Spleen (tissue), 11 donors: ENCODE results near the gene AOAH. TPM values are rescaled to one million over a fixed set of nuclear protein-coding genes. Genes with fewer than 3 reads are reported as not detected.

ENCODE experiments used
- DNase-seq: peaks from one replicate; pipeline ENCODE4 v3.0.0-alpha.2; 2020
- H3K27ac ChIP-seq, 8 donors: fragments of 200-600 bp; sonication (generic) in 7 of 8; 1 replicate in 4 of 8; 2 replicates in 4 of 8; pipeline versions ENCODE4 v1.5.0 to v1.8.0; 2016 to 2021; ENCODE audit warnings: inconsistent platforms in 4 of 8, mild to moderate bottlenecking in 4 of 8, moderate library complexity in 1 of 8
- H3K27me3 ChIP-seq, 7 donors: fragments of 200-600 bp; sonication (generic) in 6 of 7; replicated peaks in 1 of 7; 1 replicate in 4 of 7; 2 replicates in 3 of 7; pipeline versions ENCODE4 v1.5.0 to v1.8.0; 2016 to 2021; ENCODE audit warnings: inconsistent platforms in 3 of 7, mild to moderate bottlenecking in 1 of 7
- H3K36me3 ChIP-seq, 6 donors: fragments of 200-600 bp; sonication (generic) in 5 of 6; 1 replicate in 4 of 6; 2 replicates in 2 of 6; pipeline versions ENCODE4 v1.5.0 to v1.8.0; 2016 to 2021; ENCODE audit warnings: inconsistent platforms in 2 of 6
- H3K4me1 ChIP-seq, 6 donors: fragments of 200-600 bp; sonication (generic) in 5 of 6; 1 replicate in 3 of 6; 2 replicates in 3 of 6; pipeline versions ENCODE4 v1.5.0 to v1.8.0; 2016 to 2021; ENCODE audit warnings: inconsistent platforms in 3 of 6
- H3K4me3 ChIP-seq, 8 donors: fragments of 200-600 bp; sonication (generic) in 7 of 8; 1 replicate in 4 of 8; 2 replicates in 4 of 8; pipeline versions ENCODE4 v1.5.0 to v1.8.0; 2016 to 2021; ENCODE audit warnings: inconsistent platforms in 4 of 8, mild to moderate bottlenecking in 4 of 8, moderate library complexity in 2 of 8
- H3K9me3 ChIP-seq, 8 donors: fragments of 200-600 bp; sonication (generic) in 7 of 8; 1 replicate in 4 of 8; 2 replicates in 4 of 8; pipeline versions ENCODE4 v1.5.0 to v1.8.0; 2016 to 2021; ENCODE audit warnings: inconsistent platforms in 4 of 8
- POLR2A ChIP-seq, 3 donors: fragments of 450-650 bp; IDR thresholded peaks; one replicate each; pipeline ENCODE4 v1.5.1; 2017; ENCODE audit warnings: antibody characterized with exemption in 3 of 3, mild to moderate bottlenecking in 1 of 3
- POLR2AphosphoS5 ChIP-seq, 3 donors: sonication (generic); formaldehyde crosslinking; IDR thresholded peaks; one replicate each; pipeline ENCODE4 v1.5.1; 2017; ENCODE audit warnings: antibody characterized with exemption in 3 of 3
- WGBS, 5 donors: extraction: QIAGEN DNeasy Blood & Tissue Kit in 3 of 5; methylation state at CpG; one replicate each; pipeline versions ENCODE4 v1.1.5 to v1.1.7; 2013 to 2018; 5-methylcytosine and 5-hydroxymethylcytosine counted together
- intact Hi-C: fragments of 100-400 bp; cut with DNase I; formaldehyde crosslinking; loops from one replicate; pipeline ENCODE4 v1.15.0; 2023; ENCODE audit warnings: low total_unique reads
- polyA plus RNA-seq, 3 donors: library from polyadenylated mRNA; stranded (reverse); fragments of 200-250 nt; gene quantifications; one replicate each; pipeline ENCODE4 v1.2.1, GENCODE V29; 2013
- total RNA-seq, 7 donors: library from RNA; depleted of rRNA in 3 of 7; stranded (reverse); fragments of >200 nt in 3 of 7; fragmentation: NEBNext Ultra II Directional in 4 of 7; extraction: Animal tissue kit (Norgen Biotek cat#: 25700) in 4 of 7; gene quantifications; one replicate each; pipeline versions ENCODE4 v1.1.0 to v1.2.1, GENCODE V29; 2016 to 2021
- TF ChIP-seq, protein P1 (sequence below), 11 experiments: fragments of 200-600 bp in 7 of 11; fragments of 450-650 bp in 4 of 11; sonication (generic) in 4 of 11; IDR thresholded peaks in 8 of 11; conservative IDR thresholded peaks in 3 of 11; 1 replicate in 7 of 11; 2 replicates in 4 of 11; pipeline versions ENCODE4 v1.4.0 to v1.8.0; 2016 to 2021; ENCODE audit warnings: antibody characterized with exemption in 11 of 11, inconsistent platforms in 4 of 11, mild to moderate bottlenecking in 1 of 11
- donor health status: healthy with polysubstance abuse.
- donor health status: DM: no; HTN: no; CAD: no; lungs with moderate emphysema.
- donor health status: DM: no; HTN: no; CAD: no.
- donor health status: Bipolar disorder and iron deficiency.
- donor health status: healthy.
- donor health status: DM: no; HTN: no; CAD: no.
- donor health status: DM: yes; HTN: yes; CAD: no.

AOAH gene
- total and polyA plus RNA-seq, 10 donors: 30.3 to 316 (median 191) TPM

DNA sequence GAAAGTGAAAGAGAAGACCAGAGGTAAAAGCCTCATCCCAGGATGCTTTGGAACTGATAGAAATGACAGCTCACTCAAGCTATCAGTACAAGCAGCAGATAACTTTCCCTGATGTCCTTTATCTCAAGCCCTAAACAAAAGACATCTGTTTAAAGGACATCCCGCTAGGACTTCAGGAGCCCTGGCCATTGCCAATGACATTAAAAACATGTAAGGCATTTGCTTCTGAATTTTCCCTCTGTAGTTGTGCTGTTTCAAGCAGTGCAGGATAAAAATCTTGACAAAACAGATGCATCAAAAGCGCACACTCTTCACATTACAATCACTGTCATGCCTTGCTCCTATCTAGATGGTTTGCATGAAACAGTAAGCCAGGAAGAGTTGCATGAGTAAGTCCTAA lies 159.8 kb downstream of the AOAH start:
- 88 to 98% (median 93%) methylated on average over 2 of the region's 2 CpGs for WGBS, 5 donors
- H3K4me1 ChIP-seq: peaks cover 0 to 76% (median 17%) of the 10 kb centered on the region in 6 donors
- peaks cover 0 to 32% (median 0%) of the 10 kb centered on the region in 6 donors for H3K36me3 ChIP-seq
- H3K27ac ChIP-seq: peak overlapping the region in 4 of 8 donors; percentile 12 to 85 (median 52)
- no peak for DNase-seq
- no peak overlapping the region for H3K4me3 ChIP-seq
- intact Hi-C loops: no loop called here
- TF ChIP-seq, protein P1, sequence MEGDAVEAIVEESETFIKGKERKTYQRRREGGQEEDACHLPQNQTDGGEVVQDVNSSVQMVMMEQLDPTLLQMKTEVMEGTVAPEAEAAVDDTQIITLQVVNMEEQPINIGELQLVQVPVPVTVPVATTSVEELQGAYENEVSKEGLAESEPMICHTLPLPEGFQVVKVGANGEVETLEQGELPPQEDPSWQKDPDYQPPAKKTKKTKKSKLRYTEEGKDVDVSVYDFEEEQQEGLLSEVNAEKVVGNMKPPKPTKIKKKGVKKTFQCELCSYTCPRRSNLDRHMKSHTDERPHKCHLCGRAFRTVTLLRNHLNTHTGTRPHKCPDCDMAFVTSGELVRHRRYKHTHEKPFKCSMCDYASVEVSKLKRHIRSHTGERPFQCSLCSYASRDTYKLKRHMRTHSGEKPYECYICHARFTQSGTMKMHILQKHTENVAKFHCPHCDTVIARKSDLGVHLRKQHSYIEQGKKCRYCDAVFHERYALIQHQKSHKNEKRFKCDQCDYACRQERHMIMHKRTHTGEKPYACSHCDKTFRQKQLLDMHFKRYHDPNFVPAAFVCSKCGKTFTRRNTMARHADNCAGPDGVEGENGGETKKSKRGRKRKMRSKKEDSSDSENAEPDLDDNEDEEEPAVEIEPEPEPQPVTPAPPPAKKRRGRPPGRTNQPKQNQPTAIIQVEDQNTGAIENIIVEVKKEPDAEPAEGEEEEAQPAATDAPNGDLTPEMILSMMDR (IDR thresholded peaks at IDR 0.05 in 8 of 11, conservative IDR thresholded peaks at IDR 0.05 in 3 of 11): no peak
- TF ChIP-seq POLR2AphosphoS5 (IDR thresholded peaks at IDR 0.05) (no peak), POLR2A (IDR thresholded peaks at IDR 0.05) (no peak)
- no peaks in the 10 kb centered on the region for H3K27me3 ChIP-seq
- no peaks in the 10 kb centered on the region for H3K9me3 ChIP-seq

GRCh38 chr7:36563706-36564327 lies 160.5 kb downstream of the AOAH start:
- Histone ChIP-seq H3K4me1 (peaks cover 0 to 71% (median 17%) of the 10 kb centered on the region in 6 donors), H3K36me3 (peaks cover 0 to 32% (median 0%) of the 10 kb centered on the region in 6 donors), H3K9me3 (peaks cover 0 to under 1% (median 0%) of the 10 kb centered on the region in 8 donors), H3K4me3 (no peak overlapping the region), H3K27me3 (no peaks in the 10 kb centered on the region), H3K27ac (peak overlapping the region in 4 of 8 donors; percentile 12 to 85 (median 52))
- intact Hi-C loops: no loop called here
- TF ChIP-seq POLR2AphosphoS5 (IDR thresholded peaks at IDR 0.05) (no peak), POLR2A (IDR thresholded peaks at IDR 0.05) (no peak)
- TF ChIP-seq, protein P1 (IDR thresholded peaks at IDR 0.05 in 8 of 11, conservative IDR thresholded peaks at IDR 0.05 in 3 of 11): no peak
- WGBS, 5 donors: 20 to 64% (median 35%) methylated on average over 1 of the region's 1 CpG
- no peak for DNase-seq

GRCh38 chr7:36562121-36562520 lies 162.2 kb downstream of the AOAH start:
- intact Hi-C loops: no loop called here
- H3K27ac ChIP-seq: peak overlapping the region in 3 of 8 donors; percentile 43 to 85 (median 55)
- no peak for DNase-seq
- peaks cover 0 to 20% (median 0%) of the 10 kb centered on the region in 6 donors for H3K36me3 ChIP-seq
- TF ChIP-seq, protein P1 (IDR thresholded peaks at IDR 0.05 in 8 of 11, conservative IDR thresholded peaks at IDR 0.05 in 3 of 11): no peak
- TF ChIP-seq POLR2AphosphoS5 (IDR thresholded peaks at IDR 0.05): no peak
- TF ChIP-seq POLR2A (IDR thresholded peaks at IDR 0.05): no peak
- peaks cover 0 to 57% (median 17%) of the 10 kb centered on the region in 6 donors for H3K4me1 ChIP-seq
- H3K27me3 ChIP-seq: no peaks in the 10 kb centered on the region
- no peak overlapping the region for H3K4me3 ChIP-seq
- peaks cover 0 to 6% (median 0%) of the 10 kb centered on the region in 8 donors for H3K9me3 ChIP-seq
- WGBS, 5 donors: 75 to 83% (median 81%) methylated on average over 2 of the region's 2 CpGs

DNA sequence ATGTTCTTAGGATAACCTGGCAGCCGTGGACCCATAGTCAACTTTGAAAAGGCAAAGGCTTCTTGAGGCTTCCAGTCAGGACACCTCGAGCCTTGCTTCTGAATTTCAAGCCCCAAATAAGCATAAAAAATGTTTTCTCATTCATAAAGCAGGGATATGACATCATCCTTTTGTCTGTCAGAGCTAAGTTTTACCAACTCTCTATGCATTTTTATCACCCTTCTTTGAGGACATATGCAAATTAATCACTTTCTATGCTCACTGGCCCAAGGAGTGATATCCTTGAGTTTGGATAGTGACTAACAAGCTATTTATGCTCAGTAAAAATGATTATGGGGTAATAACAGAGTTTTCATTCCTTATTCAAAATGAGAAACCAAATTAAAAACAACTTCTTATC lies 175.3 kb downstream of the AOAH start:
- no peak overlapping the region for H3K27ac ChIP-seq
- H3K27me3 ChIP-seq: no peaks in the 10 kb centered on the region
- no peaks in the 10 kb centered on the region for H3K4me1 ChIP-seq
- H3K36me3 ChIP-seq: peaks cover 0 to 58% (median 5%) of the 10 kb centered on the region in 6 donors
- 83 to 90% (median 87%) methylated on average over 2 of the region's 2 CpGs for WGBS, 5 donors
- no peaks in the 10 kb centered on the region for H3K9me3 ChIP-seq
- H3K4me3 ChIP-seq: no peak overlapping the region
- TF ChIP-seq POLR2AphosphoS5 (IDR thresholded peaks at IDR 0.05) (no peak), POLR2A (IDR thresholded peaks at IDR 0.05) (no peak)
- TF ChIP-seq, protein P1 (IDR thresholded peaks at IDR 0.05 in 8 of 11, conservative IDR thresholded peaks at IDR 0.05 in 3 of 11): no peak
- no peak for DNase-seq
- intact Hi-C loops: no loop called here
